ENCODE data around the gene C1orf115.
"Not testable (repeated sequence)": the region's sequence is repeated elsewhere in the genome, so short reads cannot be mapped to it uniquely, and the experiment has no call there.

C1orf115 gene

DNA sequence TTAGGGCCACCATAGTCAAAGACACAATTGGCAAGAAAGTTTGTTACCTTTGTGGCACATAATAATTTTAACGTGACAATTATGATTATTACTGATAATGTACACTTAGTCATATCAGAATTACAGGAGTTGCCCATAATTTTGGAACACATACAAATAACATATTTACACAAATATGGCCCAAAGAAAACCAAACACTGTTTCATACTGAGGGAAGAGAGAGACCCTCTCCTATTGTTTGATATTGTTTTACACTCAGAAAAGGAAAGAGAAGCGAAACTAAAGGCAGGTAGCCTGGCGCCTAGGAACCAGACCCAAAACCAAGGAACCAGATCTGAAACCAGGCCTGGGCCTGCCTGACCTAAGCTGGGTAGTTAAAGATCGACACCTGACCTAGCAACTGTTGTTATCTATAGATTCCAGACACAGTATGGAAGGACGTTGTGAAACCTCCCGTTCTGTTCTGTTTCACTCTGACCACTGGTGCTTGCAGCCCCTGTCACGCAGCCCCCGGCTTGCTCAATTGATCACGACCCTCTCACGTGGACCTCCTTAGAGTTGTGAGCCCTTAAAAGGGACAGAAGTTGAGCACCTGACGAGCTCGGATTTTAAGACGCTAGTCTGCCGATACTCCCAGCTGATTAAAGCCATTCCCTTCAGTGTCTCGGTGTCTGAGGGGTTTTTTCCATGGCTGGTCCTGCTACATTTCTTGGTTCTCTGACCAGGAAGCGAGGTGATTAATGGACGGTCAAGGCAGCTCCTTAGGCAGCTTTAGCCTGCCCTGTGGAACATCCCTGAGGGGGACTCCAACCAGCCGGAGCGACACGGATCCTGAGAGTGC is 27.9 kb downstream of the C1orf115 start:
- Histone ChIP-seq H3K36me3 (no peaks in the 10 kb centered on the region), H3K9me3 (ENCODE audit: severe bottlenecking) (peaks cover 11% of the 10 kb centered on the region), H3K27me3 (ENCODE audit: insufficient read depth, low read depth, severe bottlenecking) (no peaks in the 10 kb centered on the region), H3K4me3 (ENCODE audit: low read depth, low read length) (no peak overlapping the region), H3K27ac (no peak overlapping the region)
- DNase-seq: no peak
- TF ChIP-seq, protein P1, sequence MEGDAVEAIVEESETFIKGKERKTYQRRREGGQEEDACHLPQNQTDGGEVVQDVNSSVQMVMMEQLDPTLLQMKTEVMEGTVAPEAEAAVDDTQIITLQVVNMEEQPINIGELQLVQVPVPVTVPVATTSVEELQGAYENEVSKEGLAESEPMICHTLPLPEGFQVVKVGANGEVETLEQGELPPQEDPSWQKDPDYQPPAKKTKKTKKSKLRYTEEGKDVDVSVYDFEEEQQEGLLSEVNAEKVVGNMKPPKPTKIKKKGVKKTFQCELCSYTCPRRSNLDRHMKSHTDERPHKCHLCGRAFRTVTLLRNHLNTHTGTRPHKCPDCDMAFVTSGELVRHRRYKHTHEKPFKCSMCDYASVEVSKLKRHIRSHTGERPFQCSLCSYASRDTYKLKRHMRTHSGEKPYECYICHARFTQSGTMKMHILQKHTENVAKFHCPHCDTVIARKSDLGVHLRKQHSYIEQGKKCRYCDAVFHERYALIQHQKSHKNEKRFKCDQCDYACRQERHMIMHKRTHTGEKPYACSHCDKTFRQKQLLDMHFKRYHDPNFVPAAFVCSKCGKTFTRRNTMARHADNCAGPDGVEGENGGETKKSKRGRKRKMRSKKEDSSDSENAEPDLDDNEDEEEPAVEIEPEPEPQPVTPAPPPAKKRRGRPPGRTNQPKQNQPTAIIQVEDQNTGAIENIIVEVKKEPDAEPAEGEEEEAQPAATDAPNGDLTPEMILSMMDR (IDR thresholded peaks at IDR 0.05; ENCODE audit: low read depth, low read length): no peak

DNA sequence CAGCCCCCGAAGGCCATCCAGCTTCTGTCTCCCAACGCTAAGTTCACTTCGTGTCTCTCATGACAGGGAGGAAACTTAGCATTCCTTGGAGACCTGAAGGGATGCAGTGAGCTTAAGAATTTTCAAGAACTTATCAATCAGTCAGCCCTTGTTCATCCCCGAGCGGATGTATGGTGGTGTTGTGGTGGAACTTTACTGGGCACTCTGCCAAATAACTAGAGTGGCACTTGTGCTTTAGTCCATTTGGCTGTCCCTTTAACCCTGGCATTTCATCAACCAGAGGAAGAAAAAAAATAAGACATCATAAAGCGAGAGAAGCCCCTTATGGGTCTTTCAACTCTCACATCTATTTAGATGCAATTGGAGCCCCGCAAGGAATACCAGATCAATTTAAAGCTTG is 31.1 kb downstream of the C1orf115 start:
- not testable (repeated sequence) for H3K27ac ChIP-seq; DNase-seq; H3K27me3 ChIP-seq (ENCODE audit: insufficient read depth, low read depth, severe bottlenecking); H3K9me3 ChIP-seq (ENCODE audit: severe bottlenecking); H3K36me3 ChIP-seq; H3K4me3 ChIP-seq (ENCODE audit: low read depth, low read length)

DNA sequence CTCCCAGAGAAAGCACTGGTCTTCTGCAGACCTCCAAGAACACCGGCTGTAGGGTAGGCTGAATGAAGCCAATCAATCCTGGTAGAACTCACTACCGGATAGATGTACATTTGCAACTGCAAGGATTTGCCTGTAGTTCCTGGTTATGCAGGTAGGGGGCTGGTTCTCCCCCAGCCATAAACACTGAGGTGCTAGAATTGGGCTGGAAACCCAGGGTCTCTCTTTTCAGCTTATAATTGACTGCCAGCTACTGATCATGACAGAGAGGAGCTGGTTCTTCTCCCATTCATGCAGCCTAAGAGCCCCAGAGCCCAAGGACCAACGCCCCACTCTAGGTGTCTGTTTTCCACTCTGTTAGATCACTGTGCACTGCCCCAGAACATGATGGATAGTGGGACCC is 36.5 kb downstream of the C1orf115 start:
- Histone ChIP-seq H3K36me3 (no peaks in the 10 kb centered on the region), H3K4me3 (ENCODE audit: low read depth, low read length) (no peak overlapping the region), H3K27me3 (ENCODE audit: insufficient read depth, low read depth, severe bottlenecking) (no peaks in the 10 kb centered on the region), H3K27ac (no peak overlapping the region), H3K9me3 (ENCODE audit: severe bottlenecking) (no peaks in the 10 kb centered on the region)
- no peak for DNase-seq
- TF ChIP-seq, protein P1 (IDR thresholded peaks at IDR 0.05; ENCODE audit: low read depth, low read length): peak; percentile 76

DNA sequence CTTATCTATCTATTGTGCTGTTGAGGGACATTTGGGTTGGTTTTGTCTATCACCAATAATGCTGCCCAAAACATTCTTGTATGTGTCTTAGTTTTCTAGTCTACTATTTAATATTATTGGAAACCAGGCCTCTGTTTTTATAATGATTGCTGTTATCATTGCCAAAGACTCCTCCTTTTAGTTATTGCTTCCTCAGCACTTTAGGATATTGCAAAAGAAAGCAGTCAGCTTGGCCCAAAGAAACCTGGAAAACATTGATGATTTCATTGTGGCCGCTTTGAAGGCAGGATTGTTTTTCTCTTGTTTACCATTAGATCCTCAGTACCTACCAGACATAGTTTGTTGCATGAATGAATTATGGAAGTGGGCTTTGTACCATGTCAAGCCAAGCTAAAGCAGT is 37.4 kb downstream of the C1orf115 start:
- TF ChIP-seq, protein P1 (IDR thresholded peaks at IDR 0.05; ENCODE audit: low read depth, low read length): no peak
- Histone ChIP-seq H3K27ac (no peak overlapping the region), H3K4me3 (ENCODE audit: low read depth, low read length) (no peak overlapping the region), H3K27me3 (ENCODE audit: insufficient read depth, low read depth, severe bottlenecking) (no peaks in the 10 kb centered on the region), H3K36me3 (no peaks in the 10 kb centered on the region), H3K9me3 (ENCODE audit: severe bottlenecking) (no peaks in the 10 kb centered on the region)
- DNase-seq: no peak

DNA sequence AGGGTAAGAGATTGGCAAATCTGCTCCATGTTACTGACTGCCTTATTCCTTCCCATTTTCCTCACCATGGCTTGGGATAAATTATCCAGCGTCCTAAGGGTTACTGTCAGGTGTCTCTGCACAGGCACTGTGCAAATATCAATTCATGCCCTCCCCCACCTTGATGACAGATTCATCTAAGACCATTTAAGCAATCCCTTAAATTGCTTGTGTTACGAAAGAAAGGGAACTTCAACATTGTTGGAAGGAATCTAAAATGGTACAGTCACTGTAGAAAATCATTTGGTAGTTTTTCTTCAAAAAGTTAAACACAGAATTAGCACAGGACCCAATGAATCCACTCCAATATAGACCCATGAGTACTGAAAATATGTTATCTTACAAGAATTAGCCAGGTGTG is 40.3 kb downstream of the C1orf115 start:
- Histone ChIP-seq H3K36me3 (no peaks in the 10 kb centered on the region), H3K27me3 (ENCODE audit: insufficient read depth, low read depth, severe bottlenecking) (no peaks in the 10 kb centered on the region), H3K27ac (no peak overlapping the region), H3K4me3 (ENCODE audit: low read depth, low read length) (no peak overlapping the region), H3K9me3 (ENCODE audit: severe bottlenecking) (peaks cover 3% of the 10 kb centered on the region)
- TF ChIP-seq, protein P1 (IDR thresholded peaks at IDR 0.05; ENCODE audit: low read depth, low read length): no peak
- DNase-seq: no peak

DNA sequence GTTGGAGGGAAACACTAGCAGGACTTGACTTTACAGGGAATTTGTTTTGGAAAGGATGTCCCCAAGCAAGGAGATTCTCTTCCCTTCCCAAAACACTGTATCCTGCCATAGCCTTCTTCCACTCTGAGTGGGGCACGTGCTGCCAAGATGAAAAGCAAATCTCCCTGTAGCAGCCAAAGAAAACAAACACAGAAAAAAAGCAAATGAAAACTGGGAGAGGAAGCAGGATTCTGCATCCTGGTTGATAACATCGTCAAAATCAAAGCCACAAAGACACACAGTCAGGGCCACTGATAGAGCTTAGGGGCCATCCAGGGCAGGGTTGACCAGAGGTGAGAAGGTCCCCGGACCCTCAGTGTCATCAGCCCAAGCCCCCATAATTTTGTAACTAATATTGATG is 42.0 kb downstream of the C1orf115 start:
- no peaks in the 10 kb centered on the region for H3K36me3 ChIP-seq
- DNase-seq: no peak
- TF ChIP-seq, protein P1 (IDR thresholded peaks at IDR 0.05; ENCODE audit: low read depth, low read length): no peak
- H3K27ac ChIP-seq: no peak overlapping the region
- no peaks in the 10 kb centered on the region for H3K27me3 ChIP-seq (ENCODE audit: insufficient read depth, low read depth, severe bottlenecking)
- no peak overlapping the region for H3K4me3 ChIP-seq (ENCODE audit: low read depth, low read length)
- H3K9me3 ChIP-seq (ENCODE audit: severe bottlenecking): peaks cover 3% of the 10 kb centered on the region
